BJ (cell line): Measurements from ENCODE around the gene NUMBL. TPM values are rescaled to one million over a fixed set of nuclear protein-coding genes. Genes with fewer than 3 reads are reported as not detected.

Source experiments
- CTCF ChIA-PET: fragments of 350-600 bp; formaldehyde crosslinking; extraction: SDS; loops from one replicate; lab custom pipeline; 2021; ENCODE audit warnings: antibody characterized with exemption, inconsistent platforms; lab: Yijun Ruan, JAX
- POLR2A ChIA-PET: fragments of 300-600 bp; sonication (Branson Sonifier 250); formaldehyde crosslinking; extraction: SDS; loops from one replicate; lab custom pipeline; 2021; ENCODE audit warnings: antibody characterized with exemption; lab: Charles Lee
- DNase-seq: peaks from one replicate; pipeline ENCODE4 v3.0.0-alpha.2; 2011; ENCODE audit warnings: low read depth
- H3K27me3 ChIP-seq: 2 replicates; pipeline ENCODE4 v1.6.0; 2011; ENCODE audit warnings: low read length; ENCODE audit not compliant: control insufficient read depth, insufficient read depth
- H3K36me3 ChIP-seq: 2 replicates; pipeline ENCODE4 v1.5.1; 2011; ENCODE audit warnings: low read length; ENCODE audit not compliant: control insufficient read depth, insufficient read depth
- H3K4me3 ChIP-seq: 2 replicates; pipeline ENCODE4 v1.5.1; 2011; ENCODE audit warnings: low read depth, mild to moderate bottlenecking, control low read depth, low read length
- polyA minus RNA-seq: library from RNA; depleted of rRNA, polyadenylated mRNA; stranded (reverse); fragments of >200 nt; gene quantifications from 2 replicates; pipeline ENCODE4 v1.2.3, GENCODE V29; 2011; rRNA and poly(A)+ RNA removed
- polyA plus RNA-seq: library from polyadenylated mRNA; depleted of rRNA; stranded (reverse); fragments of >200 nt; gene quantifications from 2 replicates; pipeline ENCODE4 v1.2.3, GENCODE V29; 2011; rRNA removed
- TF ChIP-seq, protein P1 (sequence below): IDR thresholded peaks from 2 replicates; pipeline ENCODE4 v1.5.1; 2011; ENCODE audit warnings: low read depth, mild to moderate bottlenecking, control low read depth, inconsistent platforms, low read length, moderate library complexity; ENCODE audit not compliant: insufficient read depth

NUMBL gene
- polyA plus RNA-seq (15.9 and 28.6 TPM in 2 replicates), polyA minus RNA-seq (10.2 and 13.9 TPM in 2 replicates)

DNA sequence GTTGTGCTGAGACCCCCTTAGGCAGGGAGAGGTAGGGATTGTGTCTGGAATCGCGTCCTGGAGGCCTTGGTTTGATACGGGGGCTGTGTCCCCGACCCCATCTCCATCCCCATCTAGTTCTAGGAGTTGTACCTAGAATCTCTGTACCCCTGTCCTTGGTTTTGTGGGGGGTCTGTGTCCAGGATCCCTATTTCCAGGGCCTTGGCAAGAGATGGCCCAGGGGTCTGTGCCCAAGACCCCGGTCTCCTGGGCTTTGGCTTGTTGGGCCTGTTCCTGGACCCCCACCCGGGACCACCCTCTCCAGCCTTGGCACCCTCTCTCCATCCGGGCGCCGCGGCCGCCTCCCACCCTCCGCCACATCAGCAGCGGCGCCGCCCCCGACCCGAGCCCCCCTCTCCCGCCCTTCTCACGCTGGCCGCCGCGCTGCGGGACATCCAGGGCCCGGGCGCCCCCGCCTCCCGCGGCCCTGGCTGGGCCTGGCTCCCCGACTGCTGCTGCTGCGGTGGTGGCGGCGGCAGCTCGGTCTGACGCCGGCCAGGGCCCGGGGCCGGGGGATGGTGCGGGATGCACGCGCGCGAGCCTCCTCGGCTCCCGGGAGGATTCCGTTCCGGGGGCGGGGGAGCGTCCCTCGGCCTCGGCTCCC, at the start of gene NUMBL:
TSS of gene NUMBL (minus strand) at position 602 of the 643 bp plus-strand sequence. CDS start at position 434, 168 bp downstream.
- H3K27me3 ChIP-seq: no peaks in the 10 kb centered on the region
- TF ChIP-seq, protein P1, sequence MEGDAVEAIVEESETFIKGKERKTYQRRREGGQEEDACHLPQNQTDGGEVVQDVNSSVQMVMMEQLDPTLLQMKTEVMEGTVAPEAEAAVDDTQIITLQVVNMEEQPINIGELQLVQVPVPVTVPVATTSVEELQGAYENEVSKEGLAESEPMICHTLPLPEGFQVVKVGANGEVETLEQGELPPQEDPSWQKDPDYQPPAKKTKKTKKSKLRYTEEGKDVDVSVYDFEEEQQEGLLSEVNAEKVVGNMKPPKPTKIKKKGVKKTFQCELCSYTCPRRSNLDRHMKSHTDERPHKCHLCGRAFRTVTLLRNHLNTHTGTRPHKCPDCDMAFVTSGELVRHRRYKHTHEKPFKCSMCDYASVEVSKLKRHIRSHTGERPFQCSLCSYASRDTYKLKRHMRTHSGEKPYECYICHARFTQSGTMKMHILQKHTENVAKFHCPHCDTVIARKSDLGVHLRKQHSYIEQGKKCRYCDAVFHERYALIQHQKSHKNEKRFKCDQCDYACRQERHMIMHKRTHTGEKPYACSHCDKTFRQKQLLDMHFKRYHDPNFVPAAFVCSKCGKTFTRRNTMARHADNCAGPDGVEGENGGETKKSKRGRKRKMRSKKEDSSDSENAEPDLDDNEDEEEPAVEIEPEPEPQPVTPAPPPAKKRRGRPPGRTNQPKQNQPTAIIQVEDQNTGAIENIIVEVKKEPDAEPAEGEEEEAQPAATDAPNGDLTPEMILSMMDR: no peak
- peak within 1 kb of the TSS; percentile 61 for H3K4me3 ChIP-seq
- peaks cover 23% of the 10 kb centered on the region for H3K36me3 ChIP-seq
- no peak for DNase-seq
- ChIA-PET POLR2A (no interaction called here), CTCF (interaction anchor here (0.9 to 1.9 kb wide), 6 partner anchors 8 to 116 kb away, joined by 3 to 6 read pairs (median 4); no protein-coding TSS in a partner anchor)

DNA sequence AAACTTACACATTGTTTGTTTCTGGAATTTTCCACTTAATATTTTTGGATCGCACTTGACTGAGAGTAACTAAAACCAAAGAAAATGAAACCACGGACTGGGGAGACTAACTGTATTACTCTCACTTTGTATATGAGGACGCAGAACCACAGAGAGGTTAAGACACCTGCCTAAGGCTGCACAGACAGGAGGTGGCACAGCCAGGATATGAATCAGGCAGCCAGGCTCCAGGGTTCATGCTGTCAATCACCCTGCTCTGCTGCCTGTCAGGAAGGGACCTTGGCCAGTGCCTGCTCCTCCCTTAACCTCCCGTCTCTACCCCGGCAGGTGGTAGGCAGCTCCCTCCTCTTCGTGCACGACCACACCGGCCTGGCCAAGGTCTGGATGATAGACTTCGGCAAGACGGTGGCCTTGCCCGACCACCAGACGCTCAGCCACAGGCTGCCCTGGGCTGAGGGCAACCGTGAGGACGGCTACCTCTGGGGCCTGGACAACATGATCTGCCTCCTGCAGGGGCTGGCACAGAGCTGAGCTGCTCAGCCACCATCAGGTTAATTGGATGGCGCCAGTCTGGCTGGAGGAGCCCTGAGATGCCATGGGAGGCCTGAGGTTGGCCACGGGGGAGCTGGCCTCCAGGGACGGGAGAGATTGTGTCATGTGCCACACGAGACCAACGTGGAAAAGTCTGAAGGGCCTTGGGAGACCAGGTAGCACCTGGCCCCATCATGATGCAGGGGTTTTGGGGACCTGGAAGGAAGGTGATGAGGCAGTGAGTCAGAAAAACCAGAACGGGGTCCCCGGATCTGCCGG, 48.8 kb upstream of the NUMBL start:
- H3K36me3 ChIP-seq: peaks cover 29% of the 10 kb centered on the region
- POLR2A ChIA-PET: no interaction called here
- TF ChIP-seq, protein P1: no peak
- CTCF ChIA-PET: interaction anchor here (0.5 to 1.2 kb wide), 3 partner anchors 68 to 571 kb away, joined by 3 read pairs; no protein-coding TSS in a partner anchor
- no peaks in the 10 kb centered on the region for H3K27me3 ChIP-seq
- no peak overlapping the region for H3K4me3 ChIP-seq
- DNase-seq: no peak

DNA sequence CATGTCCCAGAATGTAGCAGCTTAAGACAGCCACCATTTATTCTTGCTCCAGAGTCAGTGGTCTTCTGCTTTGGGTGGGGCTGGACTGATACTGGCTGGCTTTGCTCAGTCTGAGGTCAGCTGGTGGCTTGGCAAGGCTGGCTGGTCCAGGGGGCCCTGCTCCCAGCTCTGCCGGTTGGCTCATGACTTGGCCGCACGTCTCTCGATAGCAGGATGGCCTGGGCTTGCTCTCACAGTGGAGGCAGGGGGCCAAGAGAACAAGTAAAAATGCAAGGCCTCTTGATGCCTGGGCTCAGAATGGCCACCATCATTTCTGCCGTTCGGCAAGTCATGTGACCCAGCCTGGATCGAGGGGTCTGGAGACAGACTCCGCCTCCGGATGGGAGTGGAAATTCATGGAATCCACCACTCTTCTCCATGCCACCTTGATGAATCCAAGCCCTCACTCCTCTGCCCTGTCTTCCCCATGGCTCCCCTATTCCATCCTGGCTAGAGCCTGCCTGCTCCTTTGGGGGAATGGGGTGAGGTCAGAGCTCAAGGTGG, 46.7 kb upstream of the NUMBL start:
- CTCF ChIA-PET: no interaction called here
- TF ChIP-seq, protein P1: no peak
- Histone ChIP-seq H3K4me3 (no peak overlapping the region), H3K36me3 (peaks cover 35% of the 10 kb centered on the region), H3K27me3 (no peaks in the 10 kb centered on the region)
- DNase-seq: no peak
- POLR2A ChIA-PET: no interaction called here

DNA sequence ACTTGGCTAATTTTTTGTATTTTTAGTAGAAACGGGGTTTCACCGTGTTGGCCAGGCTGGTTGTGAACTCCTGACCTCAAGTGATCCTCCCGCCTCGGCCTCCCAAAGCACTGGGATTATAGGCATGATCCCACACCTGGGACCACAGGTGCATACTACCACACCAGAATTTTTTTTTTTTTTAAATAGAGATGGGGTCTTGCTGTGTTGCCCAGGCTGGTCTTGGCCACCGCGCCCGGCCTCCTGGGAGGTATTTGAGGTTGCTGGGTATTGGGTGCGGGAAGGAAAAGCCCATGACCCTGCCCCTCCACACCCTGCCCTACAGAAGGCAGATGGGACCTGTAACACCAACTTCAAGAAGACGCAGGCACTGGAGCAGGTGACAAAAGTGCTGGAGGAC, 46.2 kb upstream of the NUMBL start:
- POLR2A ChIA-PET: no interaction called here
- no peaks in the 10 kb centered on the region for H3K27me3 ChIP-seq
- H3K4me3 ChIP-seq: no peak overlapping the region
- CTCF ChIA-PET: no interaction called here
- TF ChIP-seq, protein P1: no peak
- peaks cover 35% of the 10 kb centered on the region for H3K36me3 ChIP-seq
- no peak for DNase-seq
